GM13977 (cell line): Measurements from ENCODE around the gene SLC6A15.

ENCODE experiments used
- DNase-seq: peaks from one replicate; pipeline ENCODE4 v3.0.0; 2012; ENCODE audit warnings: low spot score
- CTCF ChIP-seq: IDR thresholded peaks from 2 replicates; pipeline ENCODE4 v1.5.1; 2012; ENCODE audit warnings: mild to moderate bottlenecking, control low read depth; ENCODE audit not compliant: insufficient read depth; ENCODE audit errors: extremely low read depth, missing control alignments
- in situ Hi-C: fragments of 300-500 bp; cut with MboI; formaldehyde crosslinking; loops from one replicate; pipeline ENCODE4 v1.12.0; 2022; ENCODE audit warnings: low sequenced_read_pairs, low pct_unique_long_range_greater_than_20kb, mixed read lengths, inconsistent platforms; ENCODE audit not compliant: unreplicated experiment

The SLC6A15 gene

DNA sequence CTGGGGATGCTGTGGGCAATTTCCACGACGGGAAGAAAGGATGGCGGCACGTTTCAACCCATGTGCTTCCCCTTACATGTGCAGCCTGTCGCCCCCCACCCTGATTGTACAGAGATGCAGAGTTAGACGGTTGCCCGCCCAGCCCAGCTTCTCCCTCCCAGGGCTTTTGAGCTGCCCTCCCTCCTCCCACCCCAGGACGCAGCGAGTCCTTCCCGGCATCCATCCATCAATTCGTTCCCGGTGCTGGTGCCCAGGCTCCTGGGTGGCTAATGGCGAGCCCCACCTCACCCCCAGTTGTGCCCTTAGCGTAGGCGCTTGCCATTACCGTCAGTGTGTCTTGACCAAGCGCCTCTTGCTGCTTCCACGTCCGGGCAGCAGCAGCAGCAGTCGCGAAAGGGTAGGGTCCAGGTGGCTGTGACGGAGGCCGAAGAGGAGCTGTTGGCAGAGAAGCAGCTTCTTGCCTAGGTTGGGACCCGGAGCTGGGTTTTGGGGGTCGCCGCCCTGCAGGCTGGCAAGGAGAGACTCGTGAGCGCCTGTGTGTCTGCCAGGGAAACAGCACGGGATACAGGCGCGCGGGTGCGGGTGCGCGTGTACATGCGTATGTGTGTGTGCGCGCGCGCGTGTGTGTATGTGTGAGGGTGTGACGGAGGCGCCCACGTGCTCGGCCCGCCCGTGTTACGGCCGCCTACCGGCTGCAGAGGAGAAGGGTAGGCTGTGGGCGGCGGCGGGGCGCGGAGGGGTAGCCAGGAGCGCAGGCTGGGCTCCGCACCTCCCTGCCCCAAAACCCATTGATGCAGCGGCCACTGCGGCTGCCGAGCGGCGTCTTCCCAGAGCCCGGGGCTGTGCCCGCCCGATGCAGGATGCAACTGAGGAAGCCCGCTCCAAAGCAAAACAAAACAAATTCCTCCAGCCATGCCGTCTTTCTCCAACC lies at the start of gene SLC6A15:
Gene SLC6A15 (minus strand): TSS at position 602 of the 931 bp plus-strand sequence. CDS start 20,679 bp downstream, outside the sequence.
- TF ChIP-seq CTCF: no peak
- in situ Hi-C loops: no loop called here
- DNase-seq: peak; percentile 33

- DNase-seq: no peak
- TF ChIP-seq CTCF: no peak
- in situ Hi-C loops: no loop called here
Measured at GRCh38 chr12:84960918-84961317, 48.3 kb upstream of the SLC6A15 start.

DNA sequence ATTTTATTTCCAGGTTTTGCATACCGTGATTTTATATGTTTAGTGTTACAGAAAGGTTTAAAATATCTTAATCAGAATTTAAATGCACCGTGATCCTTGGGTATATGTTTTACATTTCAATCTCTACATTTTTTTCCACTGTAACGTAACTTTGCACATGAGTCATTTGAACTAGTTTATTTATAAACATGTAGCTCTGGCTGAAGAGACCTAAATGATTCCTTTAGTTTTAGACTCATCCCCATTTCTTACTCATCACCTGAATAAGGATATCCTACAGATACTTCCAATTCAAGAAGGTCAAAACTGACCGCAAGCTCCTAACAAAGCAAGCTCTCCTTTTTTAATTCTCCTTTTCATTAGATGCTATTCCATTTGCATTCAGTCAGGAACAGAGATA lies 42.7 kb upstream of the SLC6A15 start:
- in situ Hi-C loops: no loop called here
- no peak for TF ChIP-seq CTCF
- no peak for DNase-seq

DNA sequence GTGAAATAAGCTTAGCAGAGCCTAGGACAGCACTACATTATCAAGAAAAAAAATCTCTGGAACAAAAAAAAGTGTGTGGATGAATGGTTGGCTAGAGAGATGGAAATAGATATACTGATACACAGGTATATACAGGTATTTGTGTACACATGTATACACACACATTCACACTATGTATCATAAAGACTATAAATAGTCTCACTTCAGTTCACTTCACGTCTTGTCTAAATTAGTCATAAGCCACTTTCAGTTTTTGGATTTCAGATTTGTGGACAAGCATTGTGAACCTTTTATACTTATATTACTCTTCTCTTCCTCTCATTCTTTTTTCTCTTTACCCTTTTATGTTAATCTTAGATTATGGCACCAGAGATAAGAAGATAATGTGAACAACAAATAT lies 41.8 kb upstream of the SLC6A15 start:
- TF ChIP-seq CTCF: no peak
- no peak for DNase-seq
- in situ Hi-C loops: no loop called here

DNA sequence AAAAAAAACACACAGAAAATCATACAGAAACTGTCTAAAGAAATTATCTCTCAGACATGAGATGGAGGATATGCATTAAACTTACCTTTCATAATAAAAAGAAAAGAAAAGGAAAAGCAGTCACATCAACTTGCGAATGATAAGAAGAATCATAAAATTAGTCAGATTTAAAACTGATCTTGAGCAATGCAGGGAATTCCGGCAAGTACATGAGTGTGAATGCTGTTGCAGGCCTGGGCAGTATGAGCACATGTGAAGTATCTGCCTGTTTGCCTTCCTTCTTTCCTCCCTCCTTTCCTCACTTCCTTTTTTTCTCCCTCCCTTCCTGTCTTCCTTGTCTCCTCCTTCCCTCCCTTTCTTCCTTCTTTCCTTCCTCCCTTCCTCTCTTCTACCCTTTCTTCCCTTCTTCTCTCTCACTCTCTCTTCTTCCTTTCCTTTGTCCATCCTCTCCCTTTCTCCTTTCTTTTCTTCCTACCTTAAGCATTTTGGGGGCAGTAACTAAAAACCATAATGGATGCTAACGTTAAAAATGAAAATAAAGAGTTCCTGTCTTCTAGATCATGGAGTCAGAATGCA lies 38.5 kb upstream of the SLC6A15 start:
- no peak for DNase-seq
- in situ Hi-C loops: no loop called here
- TF ChIP-seq CTCF: no peak

- no peak for DNase-seq
Measured at GRCh38 chr12:84946753-84947152, 34.2 kb upstream of the SLC6A15 start.

More at GRCh38 chr12:84946753-84947152, 34.2 kb upstream of the SLC6A15 start:
- in situ Hi-C loops: no loop called here
- TF ChIP-seq CTCF: no peak
